CD14-positive monocyte (primary cell): ENCODE results near the gene BPIFB1. TPM values are rescaled to one million over a fixed set of nuclear protein-coding genes. Genes with fewer than 3 reads are reported as not detected.

Source experiments
- DNase-seq, 3 donors: peaks; one replicate each; pipeline ENCODE4 v3.0.0-alpha.2; 2011 to 2022
- H2AFZ ChIP-seq: 2 replicates; pipeline ENCODE4 v1.6.0; 2012; ENCODE audit warnings: mild to moderate bottlenecking, low read depth, low read length, inconsistent platforms; ENCODE audit not compliant: insufficient read depth, poor library complexity, severe bottlenecking
- H3K27ac ChIP-seq, 2 donors: 1 replicate in 1 of 2; 2 replicates in 1 of 2; pipeline ENCODE4 v1.5.1; 2012 to 2013; ENCODE audit warnings: low read length in 2 of 2, control low read depth in 1 of 2, inconsistent platforms in 1 of 2, low read depth in 1 of 2, mild to moderate bottlenecking in 1 of 2
- H3K27me3 ChIP-seq, 2 donors: one replicate each; pipeline versions ENCODE4 v1.6.0 to v1.6.1; 2011 to 2013; ENCODE audit warnings: low read length in 2 of 2; ENCODE audit not compliant: control insufficient read depth in 2 of 2, insufficient read depth in 2 of 2
- H3K36me3 ChIP-seq, 2 donors: replicated peaks in 1 of 2; 1 replicate in 1 of 2; 2 replicates in 1 of 2; pipeline versions ENCODE4 v1.5.1 to v1.6.1; 2012 to 2013; ENCODE audit warnings: low read length in 2 of 2, control low read depth in 1 of 2, inconsistent platforms in 1 of 2, mild to moderate bottlenecking in 1 of 2; ENCODE audit not compliant: insufficient read depth in 2 of 2, control insufficient read depth in 1 of 2
- H3K4me1 ChIP-seq, 2 donors: 1 replicate in 1 of 2; 2 replicates in 1 of 2; pipeline versions ENCODE4 v1.5.1 to v1.6.1; 2012 to 2013; ENCODE audit warnings: low read length in 2 of 2, control low read depth in 1 of 2, inconsistent platforms in 1 of 2, mild to moderate bottlenecking in 1 of 2, moderate library complexity in 1 of 2; ENCODE audit not compliant: insufficient read depth in 2 of 2, control insufficient read depth in 1 of 2
- H3K4me2 ChIP-seq: replicated peaks from 2 replicates; pipeline ENCODE3; 2012; ENCODE audit warnings: low read length, moderate library complexity, mild to moderate bottlenecking; ENCODE audit not compliant: poor library complexity, severe bottlenecking; ENCODE audit errors: extremely low read depth
- H3K4me3 ChIP-seq, 3 experiments: fragments of 200-600 bp in 1 of 3; sonication (generic) in 1 of 3; replicated peaks in 1 of 3; 1 replicate in 2 of 3; 2 replicates in 1 of 3; pipeline ENCODE4 v1.5.1; 2011 to 2013; ENCODE audit warnings: low read length in 3 of 3, mild to moderate bottlenecking in 3 of 3, control low read depth in 2 of 3, low read depth in 2 of 3, inconsistent platforms in 1 of 3, moderate library complexity in 1 of 3
- H3K79me2 ChIP-seq: 2 replicates; pipeline ENCODE4 v1.6.0; 2012; ENCODE audit warnings: mild to moderate bottlenecking, control low read depth, inconsistent platforms, low read length, moderate library complexity; ENCODE audit not compliant: insufficient read depth
- H3K9ac ChIP-seq: 2 replicates; pipeline ENCODE4 v1.6.0; 2017; ENCODE audit warnings: low read length, mild to moderate bottlenecking; ENCODE audit not compliant: insufficient read depth, poor library complexity, severe bottlenecking
- H3K9me3 ChIP-seq, 2 donors: replicated peaks in 1 of 2; 1 replicate in 1 of 2; 2 replicates in 1 of 2; pipeline versions ENCODE4 v1.5.1 to v1.6.1; 2012 to 2013; ENCODE audit warnings: low read length in 2 of 2, control low read depth in 1 of 2; ENCODE audit not compliant: control insufficient read depth in 1 of 2, insufficient read depth in 1 of 2
- H4K20me1 ChIP-seq: 2 replicates; pipeline ENCODE4 v1.6.0; 2012; ENCODE audit warnings: mild to moderate bottlenecking, low read length, control low read depth, moderate library complexity; ENCODE audit not compliant: insufficient read depth
- H3K27ac Mint-ChIP-seq, 7 donors: one replicate each; pipeline ENCODE4 v1.8.0; 2020; ENCODE audit warnings: mild to moderate bottlenecking in 7 of 7, mixed read lengths in 7 of 7, moderate library complexity in 6 of 7, inconsistent platforms in 2 of 7
- H3K27me3 Mint-ChIP-seq, 3 donors: one replicate each; pipeline ENCODE4 v1.8.0; 2021 to 2022; ENCODE audit warnings: low read depth in 3 of 3, mild to moderate bottlenecking in 3 of 3, mixed read lengths in 3 of 3, moderate library complexity in 3 of 3, inconsistent platforms in 1 of 3
- H3K36me3 Mint-ChIP-seq, 2 donors: one replicate each; pipeline ENCODE4 v1.8.0; 2020; ENCODE audit warnings: mixed read lengths in 2 of 2, inconsistent platforms in 1 of 2, mild to moderate bottlenecking in 1 of 2
- H3K4me1 Mint-ChIP-seq: one replicate; pipeline ENCODE4 v1.8.0; 2020; ENCODE audit warnings: mild to moderate bottlenecking, mixed read lengths
- H3K4me3 Mint-ChIP-seq, 2 donors: one replicate each; pipeline ENCODE4 v1.8.0; 2020; ENCODE audit warnings: mild to moderate bottlenecking in 2 of 2, mixed read lengths in 2 of 2, moderate library complexity in 1 of 2
- H3K9me3 Mint-ChIP-seq, 7 donors: one replicate each; pipeline ENCODE4 v1.8.0; 2020 to 2022; ENCODE audit warnings: mixed read lengths in 7 of 7, mild to moderate bottlenecking in 6 of 7, moderate library complexity in 6 of 7, inconsistent platforms in 2 of 7
- WGBS: methylation state at CpG from one replicate; pipeline ENCODE4 v1.1.5; 2013; ENCODE audit warnings: missing lambda C conversion rate; ENCODE audit not compliant: insufficient coverage; 5-methylcytosine and 5-hydroxymethylcytosine counted together
- intact Hi-C, 2 donors: fragments of 100-400 bp; cut with micrococcal nuclease; formaldehyde crosslinking; loops; one replicate each; pipeline versions ENCODE4 v1.15.0 to v1.15.1; 2023
- polyA plus RNA-seq, 3 donors: library from polyadenylated mRNA; depleted of rRNA in 1 of 3; unstranded in 2 of 3; stranded (reverse) in 1 of 3; fragments of 300-500 nt in 2 of 3; fragments of >200 nt in 1 of 3; fragmentation: Illumina TruSeq in 2 of 3; gene quantifications; 1 replicate in 2 of 3; 2 replicates in 1 of 3; pipeline ENCODE4 v1.2.3, GENCODE V29; 2012 to 2021
- TF ChIP-seq, protein P1 (sequence below): fragments of 200-600 bp; IDR thresholded peaks from one replicate; pipeline ENCODE4 v1.8.0; 2022; ENCODE audit warnings: antibody characterized with exemption, mild to moderate bottlenecking

The BPIFB1 gene
- polyA plus RNA-seq, 3 donors = not detected

GRCh38 chr20:33352258-33353012 lies 69.4 kb downstream of the BPIFB1 start:
- 98% methylated on average over 9 of the region's 16 CpGs for WGBS
- H3K27ac Mint-ChIP-seq = no peak overlapping the region
- H3K27ac ChIP-seq = no peak overlapping the region

DNA sequence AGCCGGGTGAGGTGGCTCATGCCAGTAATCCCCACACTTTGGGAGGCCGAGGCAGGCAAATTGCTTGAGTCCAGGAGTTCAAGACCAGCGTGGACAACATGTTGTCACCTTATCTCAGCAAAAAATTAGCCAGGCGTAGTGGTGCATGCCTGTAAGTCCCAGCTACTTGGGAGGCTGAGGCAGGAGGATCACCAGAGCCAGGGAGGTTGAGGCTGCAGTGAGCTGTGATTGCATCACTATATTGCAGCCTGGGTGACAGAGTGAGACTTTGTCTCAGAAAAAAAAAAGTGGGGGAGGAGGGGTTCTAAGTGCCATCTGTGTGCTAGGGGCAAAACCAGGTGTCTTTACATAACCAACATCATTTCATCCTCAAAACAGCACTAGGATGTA lies 70.0 kb downstream of the BPIFB1 start:
- Mint-ChIP-seq H3K9me3 (no peaks in the 10 kb centered on the region), H3K4me3 (no peak overlapping the region), H3K36me3 (peaks cover 54 to 80% of the 10 kb centered on the region in 2 donors), H3K4me1 (no peaks in the 10 kb centered on the region), H3K27ac (no peak overlapping the region), H3K27me3 (no peaks in the 10 kb centered on the region)
- H3K36me3 ChIP-seq = peaks cover 19 to 71% of the 10 kb centered on the region in 2 donors
- H3K4me1 ChIP-seq = no peaks in the 10 kb centered on the region
- no peak overlapping the region for H3K27ac ChIP-seq
- intact Hi-C loops = no loop called here
- no peak overlapping the region for H3K4me2 ChIP-seq
- H3K79me2 ChIP-seq = no peaks in the 10 kb centered on the region
- H3K27me3 ChIP-seq = no peaks in the 10 kb centered on the region
- no peak for DNase-seq
- H2AFZ ChIP-seq = no peak overlapping the region
- H4K20me1 ChIP-seq = no peaks in the 10 kb centered on the region
- H3K9ac ChIP-seq = no peak overlapping the region
- TF ChIP-seq, protein P1, sequence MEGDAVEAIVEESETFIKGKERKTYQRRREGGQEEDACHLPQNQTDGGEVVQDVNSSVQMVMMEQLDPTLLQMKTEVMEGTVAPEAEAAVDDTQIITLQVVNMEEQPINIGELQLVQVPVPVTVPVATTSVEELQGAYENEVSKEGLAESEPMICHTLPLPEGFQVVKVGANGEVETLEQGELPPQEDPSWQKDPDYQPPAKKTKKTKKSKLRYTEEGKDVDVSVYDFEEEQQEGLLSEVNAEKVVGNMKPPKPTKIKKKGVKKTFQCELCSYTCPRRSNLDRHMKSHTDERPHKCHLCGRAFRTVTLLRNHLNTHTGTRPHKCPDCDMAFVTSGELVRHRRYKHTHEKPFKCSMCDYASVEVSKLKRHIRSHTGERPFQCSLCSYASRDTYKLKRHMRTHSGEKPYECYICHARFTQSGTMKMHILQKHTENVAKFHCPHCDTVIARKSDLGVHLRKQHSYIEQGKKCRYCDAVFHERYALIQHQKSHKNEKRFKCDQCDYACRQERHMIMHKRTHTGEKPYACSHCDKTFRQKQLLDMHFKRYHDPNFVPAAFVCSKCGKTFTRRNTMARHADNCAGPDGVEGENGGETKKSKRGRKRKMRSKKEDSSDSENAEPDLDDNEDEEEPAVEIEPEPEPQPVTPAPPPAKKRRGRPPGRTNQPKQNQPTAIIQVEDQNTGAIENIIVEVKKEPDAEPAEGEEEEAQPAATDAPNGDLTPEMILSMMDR = no peak
- H3K4me3 ChIP-seq = no peak overlapping the region
- no peaks in the 10 kb centered on the region for H3K9me3 ChIP-seq
- WGBS = 89% methylated on average over 3 of the region's 4 CpGs

More at GRCh38 chr20:33352258-33353012, 69.4 kb downstream of the BPIFB1 start:
- Histone ChIP-seq H3K9ac (no peak overlapping the region), H3K79me2 (no peaks in the 10 kb centered on the region), H3K4me3 (no peak overlapping the region), H3K4me2 (no peak overlapping the region), H4K20me1 (no peaks in the 10 kb centered on the region), H3K4me1 (no peaks in the 10 kb centered on the region), H2AFZ (no peak overlapping the region), H3K9me3 (no peaks in the 10 kb centered on the region), H3K27me3 (no peaks in the 10 kb centered on the region), H3K36me3 (peaks cover 17 to 65% of the 10 kb centered on the region in 2 donors)
- DNase-seq = no peak
- Mint-ChIP-seq H3K27me3 (no peaks in the 10 kb centered on the region), H3K4me1 (no peaks in the 10 kb centered on the region), H3K36me3 (peaks cover 52 to 77% of the 10 kb centered on the region in 2 donors), H3K4me3 (no peak overlapping the region), H3K9me3 (no peaks in the 10 kb centered on the region)
- TF ChIP-seq, protein P1 = no peak
- intact Hi-C loops = no loop called here

Other genes with a start within 250 kb of the BPIFB1 start
- not detected for gene BPIFB3, start 229.3 kb upstream of the BPIFB1 start, polyA plus RNA-seq
- gene BPIFB4, start 203.6 kb upstream of the BPIFB1 start, polyA plus RNA-seq = not detected
- gene BPIFA2, start 115.1 kb upstream of the BPIFB1 start, polyA plus RNA-seq = not detected
- not detected for gene BPIFA3, start 65.9 kb upstream of the BPIFB1 start, polyA plus RNA-seq
- not detected for gene BPIFA1, start 47.2 kb upstream of the BPIFB1 start, polyA plus RNA-seq
- gene CDK5RAP1, start 118.3 kb downstream of the BPIFB1 start, polyA plus RNA-seq = 10 to 100 TPM; 24.4 to 65.0 (median 25.5) TPM
- under 1 TPM; 0.56 to 0.93 (median 0.63) TPM for gene SNTA1, start 160.5 kb downstream of the BPIFB1 start, polyA plus RNA-seq
- gene CBFA2T2, start 206.9 kb downstream of the BPIFB1 start, polyA plus RNA-seq = 1 to 10 TPM; 1.7 to 9.7 (median 4.9) TPM